GM12878 (cell line): ENCODE data around the gene RSPO3. TPM values are rescaled to one million over a fixed set of nuclear protein-coding genes. Genes with fewer than 3 reads are reported as not detected.

Experiments
- ATAC-seq: fragments of 200-7000 bp; cut with Tn5 transposase; 3 replicates; pipeline ENCODE4 v1.9.1; 2020; ENCODE audit warnings: mild to moderate bottlenecking, moderate library complexity
- BruUV-seq: library from RNA; stranded (reverse); fragments of 400-500 nt; replicated peaks from 2 replicates; lab custom pipeline; 2021; lab: Mats Ljungman, UMichigan
- CTCF ChIA-PET: fragments of 300-600 bp; sonication (Branson Sonifier 250); formaldehyde crosslinking; extraction: SDS; loops from one replicate; lab custom pipeline; 2021; ENCODE audit warnings: inconsistent platforms; lab: Yijun Ruan, JAX
- POLR2A ChIA-PET: fragments of 350-600 bp; formaldehyde crosslinking; extraction: SDS; loops from one replicate; lab custom pipeline; 2021; ENCODE audit warnings: inconsistent platforms; lab: Charles Lee
- RAD21 ChIA-PET: fragments of 300-600 bp; sonication (Branson Sonifier 250); formaldehyde crosslinking; loops from one replicate; lab custom pipeline; 2023; ENCODE audit warnings: antibody characterized with exemption; ENCODE audit not compliant: unreplicated experiment; lab: Charles Lee
- SMC1A ChIA-PET: fragments of 300-600 bp; sonication (Branson Sonifier 250); formaldehyde crosslinking; loops from one replicate; lab custom pipeline; 2023; ENCODE audit not compliant: unreplicated experiment, uncharacterized antibody; lab: Charles Lee
- DNase-seq: peaks from one replicate; pipeline ENCODE4 v3.0.0-alpha.2; 2011; ENCODE audit warnings: low read depth, low spot score
- FAIRE-seq: peaks from 3 replicates; lab custom pipeline; 2011; peaks lifted over from hg19 to GRCh38; lab: Jason Lieb, UNC
- H2AFZ ChIP-seq: 2 replicates; pipeline ENCODE4 v1.6.0; 2011; ENCODE audit warnings: low read depth, low read length, control low read depth; ENCODE audit not compliant: control insufficient read depth
- H3K27ac ChIP-seq: 2 replicates; pipeline ENCODE4 v1.5.1; 2011; ENCODE audit warnings: control low read depth; ENCODE audit not compliant: control insufficient read depth, insufficient read depth
- H3K27me3 ChIP-seq, 2 experiments: replicated peaks in 1 of 2; 2 replicates each; pipeline versions ENCODE4 v1.6.0 to v1.6.1; 2011; ENCODE audit warnings: low read length in 1 of 2; ENCODE audit not compliant: control insufficient read depth in 2 of 2, insufficient read depth in 2 of 2
- H3K36me3 ChIP-seq, 2 experiments: 2 replicates each; pipeline ENCODE4 v1.5.1; 2011; ENCODE audit warnings: low read length in 1 of 2; ENCODE audit not compliant: control insufficient read depth in 2 of 2, insufficient read depth in 2 of 2
- H3K4me1 ChIP-seq: 2 replicates; pipeline ENCODE4 v1.6.1; 2011; ENCODE audit warnings: mild to moderate bottlenecking, low read length, moderate library complexity, mixed read lengths; ENCODE audit not compliant: control insufficient read depth, insufficient read depth
- H3K4me2 ChIP-seq: 2 replicates; pipeline ENCODE4 v1.6.0; 2011; ENCODE audit warnings: control low read depth; ENCODE audit not compliant: control insufficient read depth, insufficient read depth
- H3K4me3 ChIP-seq: fragments of 200-600 bp; sonication (generic); 2 replicates; pipeline ENCODE4 v1.5.1; 2016
- H3K79me2 ChIP-seq: 2 replicates; pipeline ENCODE4 v1.6.0; 2011; ENCODE audit warnings: low read length; ENCODE audit not compliant: control insufficient read depth, insufficient read depth
- H3K9ac ChIP-seq: 2 replicates; pipeline ENCODE4 v1.8.0; 2011; ENCODE audit warnings: low read length, control low read depth, mixed read lengths; ENCODE audit not compliant: control insufficient read depth, insufficient read depth
- H3K9me3 ChIP-seq: replicated peaks from 3 replicates; pipeline ENCODE4 v1.5.1; 2011; ENCODE audit warnings: mild to moderate bottlenecking, low read length; ENCODE audit not compliant: control insufficient read depth, insufficient read depth
- H4K20me1 ChIP-seq: 2 replicates; pipeline ENCODE4 v1.6.0; 2011; ENCODE audit not compliant: control insufficient read depth, insufficient read depth
- CREB1 ChIP-seq: IDR thresholded peaks from 2 replicates; pipeline ENCODE4 v1.6.1; 2012; ENCODE audit warnings: low read depth, mild to moderate bottlenecking, inconsistent platforms
- CUX1 ChIP-seq: IDR thresholded peaks from 2 replicates; pipeline ENCODE4 v1.6.1; 2012; ENCODE audit warnings: improper control_type of control experiment, low read depth, low read length; ENCODE audit not compliant: insufficient replicate concordance
- EED ChIP-seq: sonication (generic); IDR thresholded peaks from 2 replicates; pipeline ENCODE4 v1.6.1; 2016; ENCODE audit warnings: antibody characterized with exemption, low read depth
- IKZF1 ChIP-seq: fragments of 450-650 bp; conservative IDR thresholded peaks from 2 replicates; pipeline ENCODE4 v1.6.1; 2017; ENCODE audit warnings: antibody characterized with exemption, mild to moderate bottlenecking
- JUNB ChIP-seq: IDR thresholded peaks from 2 replicates; pipeline ENCODE4 v1.6.1; 2016; ENCODE audit warnings: antibody characterized with exemption, mild to moderate bottlenecking
- KLF5 ChIP-seq: fragments of 450-650 bp; IDR thresholded peaks from 2 replicates; pipeline ENCODE4 v1.6.1; 2014; ENCODE audit warnings: mild to moderate bottlenecking; ENCODE audit not compliant: partially characterized antibody
- MTA3 ChIP-seq: IDR thresholded peaks from 2 replicates; pipeline ENCODE4 v1.6.1; 2012; ENCODE audit warnings: low read length, inconsistent platforms, borderline replicate concordance
- MYB ChIP-seq: fragments of 150-350 bp; IDR thresholded peaks from 2 replicates; pipeline ENCODE4 v1.6.1; 2014; ENCODE audit warnings: mild to moderate bottlenecking, low read depth, low read length, borderline replicate concordance
- PML ChIP-seq: IDR thresholded peaks from 2 replicates; pipeline ENCODE4 v1.6.1; 2012; ENCODE audit warnings: low read length, inconsistent platforms
- ZSCAN29 ChIP-seq: fragments of 450-650 bp; IDR thresholded peaks from 2 replicates; pipeline ENCODE4 v1.6.1; 2017; ENCODE audit warnings: mild to moderate bottlenecking, moderate library complexity
- WGBS: methylation state at CpG from one replicate; pipeline ENCODE4 v1.1.6; 2016; ENCODE audit warnings: low lambda C conversion rate; ENCODE audit not compliant: insufficient replicate concordance, insufficient coverage; ENCODE audit errors: missing lambda C conversion rate; 5-methylcytosine and 5-hydroxymethylcytosine counted together
- in situ Hi-C: fragments of 300-500 bp; cut with MboI; formaldehyde crosslinking; loops from 9 replicates; pipeline ENCODE4 v1.14.3; 2018; ENCODE audit warnings: mixed read lengths
- intact Hi-C: fragments of 100-400 bp; cut with micrococcal nuclease; formaldehyde crosslinking; loops from one replicate; pipeline ENCODE4 v1.14.2; 2022; ENCODE audit not compliant: unreplicated experiment
- polyA plus RNA-seq, 11 experiments: library from polyadenylated mRNA; depleted of rRNA in 4 of 11; unstranded in 6 of 11; stranded (reverse) in 5 of 11; fragments of >200 nt; fragmentation: Nextera tagmentation in 4 of 11; fragmentation: Illumina TruSeq in 1 of 11; extraction: Ambion mirVana in 4 of 11; extraction: Trizol in 1 of 11; gene quantifications; 1 replicate in 1 of 11; 2 replicates in 10 of 11; pipeline versions ENCODE4 v1.2.1 to v1.2.3, GENCODE V29; 2011 to 2016; ENCODE audit warnings: inconsistent platforms in 2 of 11, missing spikeins in 2 of 11, low read depth in 1 of 11
- total RNA-seq, 4 experiments: library from RNA; depleted of rRNA in 3 of 4; stranded (reverse); fragments of >200 nt in 3 of 4; fragmentation: Illumina TruSeq in 1 of 4; extraction: Trizol in 1 of 4; gene quantifications; 2 replicates each; pipeline versions ENCODE4 v1.2.1 to v1.2.3, GENCODE V29; 2013 to 2021

RSPO3 gene
- total and polyA plus RNA-seq, 10 of the 15 experiments (the other 5 are each of a cell fraction or from before 2014, with no cell fraction given), result 0.16 TPM; not detected in 9

DNA sequence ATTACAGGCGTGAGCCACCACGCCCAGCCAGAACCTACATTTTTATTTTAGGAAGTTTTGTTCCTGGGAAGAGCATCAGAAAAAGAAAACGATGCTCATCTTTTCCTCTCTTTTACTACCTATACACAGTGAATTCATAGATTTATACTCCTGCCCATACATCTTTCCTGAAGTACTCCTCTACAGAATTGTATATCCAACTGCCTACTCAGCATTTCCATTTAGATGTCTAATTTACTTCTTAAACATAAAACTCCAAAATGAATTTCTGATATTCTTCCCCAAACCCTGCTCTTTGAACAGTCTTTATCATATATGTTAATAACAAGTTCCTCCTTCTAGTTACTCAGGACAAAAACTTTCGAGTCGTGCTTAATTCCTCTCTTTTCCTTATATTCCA lies 39.8 kb upstream of the RSPO3 start:
- H3K4me2 ChIP-seq, result no peak overlapping the region
- ChIA-PET SMC1A (no interaction called here), CTCF (no interaction called here), RAD21 (interaction anchor here (0.6 kb wide), 1 partner anchor 27 kb away, joined by 3 read pairs; no protein-coding TSS in a partner anchor), POLR2A (no interaction called here)
- ATAC-seq (no peak), FAIRE-seq (no peak), DNase-seq (no peak)
- WGBS, result 44% methylated on average over 5 of the region's 5 CpGs
- TF ChIP-seq IKZF1 (no peak), CREB1 (no peak), EED (no peak), MTA3 (no peak), KLF5 (no peak), JUNB (no peak), CUX1 (no peak), PML (no peak), MYB (no peak), ZSCAN29 (no peak)
- no peaks in the 10 kb centered on the region for H3K4me1 ChIP-seq
- H2AFZ ChIP-seq, result no peak overlapping the region
- no TSS peak for BruUV-seq
- intact Hi-C loops, result no loop called here
- no peaks in the 10 kb centered on the region for H3K36me3 ChIP-seq
- no peaks in the 10 kb centered on the region for H3K9me3 ChIP-seq
- H3K27me3 ChIP-seq, result no peaks in the 10 kb centered on the region
- no peaks in the 10 kb centered on the region for H4K20me1 ChIP-seq
- no peak overlapping the region for H3K9ac ChIP-seq
- in situ Hi-C loops, result no loop called here
- H3K79me2 ChIP-seq, result no peaks in the 10 kb centered on the region
- no peak overlapping the region for H3K27ac ChIP-seq
- no peak overlapping the region for H3K4me3 ChIP-seq
